HepG2 (cell line): ENCODE data around the gene IGBP1. TPM values are rescaled to one million over a fixed set of nuclear protein-coding genes. Genes with fewer than 3 reads are reported as not detected.

Source experiments
- ATAC-seq: fragments of 200-7000 bp; cut with Tn5 transposase; 3 replicates; pipeline ENCODE4 v1.9.1; 2020; ENCODE audit warnings: mild to moderate bottlenecking, moderate library complexity
- BruUV-seq: library from RNA; stranded (reverse); fragments of 400-500 nt; replicated peaks from 2 replicates; lab custom pipeline; 2021; lab: Mats Ljungman, UMichigan
- CTCF ChIA-PET: fragments of 300-600 bp; formaldehyde crosslinking; extraction: SDS; loops from one replicate; lab custom pipeline; 2021; ENCODE audit warnings: low total read pairs, inconsistent platforms, low intra/inter-chr PET ratio; lab: Yijun Ruan, JAX
- POLR2A ChIA-PET: fragments of 350-600 bp; sonication (Branson Sonifier 250); formaldehyde crosslinking; loops from one replicate; lab custom pipeline; 2020; ENCODE audit warnings: antibody characterized with exemption, inconsistent platforms; lab: Yijun Ruan, JAX
- DNase-seq: peaks from one replicate; pipeline ENCODE4 v3.0.0-alpha.2; 2015; ENCODE audit warnings: low spot score
- FAIRE-seq: peaks from 3 replicates; lab custom pipeline; 2011; peaks lifted over from hg19 to GRCh38; lab: Jason Lieb, UNC
- H2AFZ ChIP-seq: one replicate; pipeline ENCODE4 v1.6.1; 2011; ENCODE audit warnings: low read length, inconsistent platforms
- H3K27ac ChIP-seq: fragments of 300-600 bp; 3 replicates; pipeline ENCODE4 v1.8.0; 2011; ENCODE audit warnings: mixed run types, mild to moderate bottlenecking, mixed read lengths, low read length, inconsistent platforms; ENCODE audit not compliant: insufficient read depth; ENCODE audit errors: extremely low read length
- H3K27me3 ChIP-seq, 2 experiments: fragments of 200-600 bp in 1 of 2; 2 replicates in 1 of 2; 3 replicates in 1 of 2; pipeline versions ENCODE4 v1.6.0 to v1.8.0; 2011; ENCODE audit warnings: low read length in 2 of 2, mild to moderate bottlenecking in 2 of 2, moderate library complexity in 2 of 2, inconsistent platforms in 1 of 2; ENCODE audit not compliant: insufficient read depth in 2 of 2, control insufficient read depth in 1 of 2
- H3K36me3 ChIP-seq, 2 experiments: fragments of 200-600 bp in 1 of 2; replicated peaks in 1 of 2; 2 replicates in 1 of 2; 3 replicates in 1 of 2; pipeline versions ENCODE4 v1.5.1 to v1.8.0; 2011; ENCODE audit warnings: low read length in 2 of 2, inconsistent platforms in 1 of 2; ENCODE audit not compliant: insufficient read depth in 2 of 2, control insufficient read depth in 1 of 2
- H3K4me1 ChIP-seq: 2 replicates; pipeline ENCODE4 v1.5.1; 2012; ENCODE audit warnings: low read length, inconsistent platforms; ENCODE audit not compliant: insufficient read depth
- H3K4me2 ChIP-seq: 2 replicates; pipeline ENCODE4 v1.6.0; 2011; ENCODE audit warnings: low read depth, low read length, inconsistent platforms
- H3K4me3 ChIP-seq, 3 experiments: fragments of 200-600 bp in 1 of 3; sonication (generic), shearing (Covaris generic) in 1 of 3; replicated peaks in 1 of 3; 2 replicates each; pipeline ENCODE4 v1.5.1; 2011 to 2016; ENCODE audit warnings: low read length in 3 of 3, inconsistent platforms in 2 of 3, low read depth in 2 of 3, mild to moderate bottlenecking in 2 of 3, control low read depth in 1 of 3, mixed read lengths in 1 of 3; ENCODE audit not compliant: insufficient read depth in 1 of 3
- H3K79me2 ChIP-seq: one replicate; pipeline ENCODE4 v1.6.1; 2011; ENCODE audit warnings: low read length, inconsistent platforms; ENCODE audit not compliant: insufficient read depth
- H3K9ac ChIP-seq: 2 replicates; pipeline ENCODE4 v1.6.0; 2011; ENCODE audit warnings: mild to moderate bottlenecking, low read depth, low read length, inconsistent platforms; ENCODE audit not compliant: insufficient read depth
- H3K9me3 ChIP-seq: 2 replicates; pipeline ENCODE4 v1.5.1; 2012; ENCODE audit warnings: mild to moderate bottlenecking, low read length
- H4K20me1 ChIP-seq: 2 replicates; pipeline ENCODE4 v1.6.0; 2011; ENCODE audit warnings: inconsistent platforms, mild to moderate bottlenecking, low read length, moderate library complexity; ENCODE audit not compliant: insufficient read depth
- ARID4A ChIP-seq: sonication (generic); formaldehyde crosslinking; IDR thresholded peaks from 2 replicates; pipeline ENCODE4 v1.5.0; 2020; ENCODE audit warnings: mild to moderate bottlenecking, missing genetic modification reagents, borderline replicate concordance
- EHMT2 ChIP-seq: fragments of 200-600 bp; sonication (generic); IDR thresholded peaks from 2 replicates; pipeline ENCODE4 v1.7.0; 2017; ENCODE audit warnings: antibody characterized with exemption, low read depth, low read length, borderline replicate concordance
- HHEX ChIP-seq: IDR thresholded peaks from 2 replicates; pipeline ENCODE4 v1.6.1; 2016; ENCODE audit warnings: control low read depth
- KAT8 ChIP-seq: IDR thresholded peaks from 2 replicates; pipeline ENCODE4 v1.6.1; 2016; ENCODE audit warnings: missing genetic modification reagents, missing compliant biosample characterization
- RFX3 ChIP-seq: IDR thresholded peaks from 2 replicates; pipeline ENCODE4 v1.6.1; 2016; ENCODE audit warnings: missing biosample characterization, missing genetic modification reagents
- ZFP37 ChIP-seq: sonication (generic); formaldehyde crosslinking; IDR thresholded peaks from 2 replicates; pipeline ENCODE4 v1.4.0; 2020; ENCODE audit warnings: missing genetic modification reagents, borderline replicate concordance
- ZNF616 ChIP-seq: sonication (generic); formaldehyde crosslinking; IDR thresholded peaks from 2 replicates; pipeline ENCODE4 v1.5.0; 2020; ENCODE audit warnings: low read depth, mild to moderate bottlenecking, missing genetic modification reagents
- ZSCAN22 ChIP-seq: sonication (generic); formaldehyde crosslinking; IDR thresholded peaks from 2 replicates; pipeline ENCODE4 v1.4.0; 2020; ENCODE audit warnings: mild to moderate bottlenecking, missing genetic modification reagents
- WGBS: methylation state at CpG from one replicate; pipeline ENCODE4 v1.1.6; 2017; ENCODE audit warnings: low lambda C conversion rate; 5-methylcytosine and 5-hydroxymethylcytosine counted together
- in situ Hi-C: cut with HindIII; loops from 2 replicates; pipeline ENCODE4 v1.10.0; 2017; ENCODE audit warnings: low pct_unique_long_range_greater_than_20kb; ENCODE audit not compliant: extremely low pct_ligation_motif_present
- intact Hi-C: fragments of 100-400 bp; cut with micrococcal nuclease; formaldehyde crosslinking; loops from one replicate; pipeline ENCODE4 v1.10.0; 2022; ENCODE audit not compliant: unreplicated experiment
- polyA plus RNA-seq, 8 experiments: library from polyadenylated mRNA; depleted of rRNA in 3 of 8; stranded (reverse) in 7 of 8; unstranded in 1 of 8; fragments of >200 nt; fragmentation: Illumina TruSeq in 4 of 8; extraction: Trizol in 4 of 8; gene quantifications; 2 replicates each; pipeline versions ENCODE4 v1.2.1 to v1.2.3, GENCODE V29; 2011 to 2016; ENCODE audit warnings: low read depth in 4 of 8, missing spikeins in 1 of 8, mixed read lengths in 1 of 8; ENCODE audit not compliant: insufficient read depth in 1 of 8
- total RNA-seq, 5 experiments: library from RNA; depleted of rRNA; stranded (reverse); fragments of >200 nt; fragmentation: Illumina TruSeq; extraction: Trizol; gene quantifications; 2 replicates each; pipeline ENCODE4 v1.2.3, GENCODE V29; 2016; ENCODE audit warnings: low read depth in 1 of 5
- TF ChIP-seq, protein P1 (sequence below): sonication (generic); formaldehyde crosslinking; IDR thresholded peaks from 2 replicates; pipeline ENCODE4 v1.9.0; 2022; ENCODE audit warnings: missing genetic modification reagents, mild to moderate bottlenecking, borderline replicate concordance
- TF ChIP-seq, protein P2 (sequence below): sonication (generic); formaldehyde crosslinking; IDR thresholded peaks from 2 replicates; pipeline ENCODE4 v1.4.0; 2020; ENCODE audit warnings: missing genetic modification reagents
- TF ChIP-seq, protein P3 (sequence below), 2 experiments: sonication (generic) in 1 of 2; formaldehyde crosslinking in 1 of 2; IDR thresholded peaks; 2 replicates each; pipeline versions ENCODE4 v1.5.1 to v1.6.1; 2011 to 2020; ENCODE audit warnings: borderline replicate concordance in 1 of 2, low read depth in 1 of 2, low read length in 1 of 2, mild to moderate bottlenecking in 1 of 2, missing genetic modification reagents in 1 of 2, moderate library complexity in 1 of 2

IGBP1 gene
- total and polyA plus RNA-seq, 2 of the 13 experiments (the other 11 are each of a cell fraction or from before 2014, with no cell fraction given), result 59.3 to 103 TPM

- TF ChIP-seq, protein P1, sequence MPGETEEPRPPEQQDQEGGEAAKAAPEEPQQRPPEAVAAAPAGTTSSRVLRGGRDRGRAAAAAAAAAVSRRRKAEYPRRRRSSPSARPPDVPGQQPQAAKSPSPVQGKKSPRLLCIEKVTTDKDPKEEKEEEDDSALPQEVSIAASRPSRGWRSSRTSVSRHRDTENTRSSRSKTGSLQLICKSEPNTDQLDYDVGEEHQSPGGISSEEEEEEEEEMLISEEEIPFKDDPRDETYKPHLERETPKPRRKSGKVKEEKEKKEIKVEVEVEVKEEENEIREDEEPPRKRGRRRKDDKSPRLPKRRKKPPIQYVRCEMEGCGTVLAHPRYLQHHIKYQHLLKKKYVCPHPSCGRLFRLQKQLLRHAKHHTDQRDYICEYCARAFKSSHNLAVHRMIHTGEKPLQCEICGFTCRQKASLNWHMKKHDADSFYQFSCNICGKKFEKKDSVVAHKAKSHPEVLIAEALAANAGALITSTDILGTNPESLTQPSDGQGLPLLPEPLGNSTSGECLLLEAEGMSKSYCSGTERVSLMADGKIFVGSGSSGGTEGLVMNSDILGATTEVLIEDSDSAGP (CRISPR knock-in tag), result no peak
- no peak for TF ChIP-seq ZFP37 (CRISPR knock-in tag)
- TF ChIP-seq ZSCAN22 (CRISPR knock-in tag), result no peak
Measured at GRCh38 chrX:70088751-70089150, 44.5 kb upstream of the IGBP1 start (continued).

GRCh38 chrX:70089604-70090297 is 43.5 kb upstream of the IGBP1 start:
- Histone ChIP-seq H3K79me2 (no peaks in the 10 kb centered on the region), H2AFZ (no peak overlapping the region), H4K20me1 (no peaks in the 10 kb centered on the region), H3K36me3 (no peaks in the 10 kb centered on the region), H3K9ac (no peak overlapping the region), H3K4me3 (no peak overlapping the region), H3K27ac (no peak overlapping the region), H3K9me3 (no peaks in the 10 kb centered on the region), H3K4me2 (no peak overlapping the region), H3K27me3 (no peaks in the 10 kb centered on the region), H3K4me1 (no peaks in the 10 kb centered on the region)
- intact Hi-C loops (no loop called here), in situ Hi-C loops (loop anchor here (5.0 to 10.0 kb wide), 2 partner anchors 55 to 602 kb away; no protein-coding TSS in a partner anchor)
- DNase-seq (no peak), ATAC-seq (no peak), FAIRE-seq (no peak)
- POLR2A ChIA-PET, result no interaction called here
- no CpG with 5 or more reads among the region's 1 CpG for WGBS
- no TSS peak for BruUV-seq
- CTCF ChIA-PET, result no interaction called here
- TF ChIP-seq EHMT2 (no peak), ARID4A (CRISPR knock-in tag) (no peak), KAT8 (CRISPR knock-in tag) (no peak), HHEX (CRISPR knock-in tag) (no peak), ZNF616 (CRISPR knock-in tag) (no peak), RFX3 (CRISPR knock-in tag) (no peak)
- TF ChIP-seq, protein P2, sequence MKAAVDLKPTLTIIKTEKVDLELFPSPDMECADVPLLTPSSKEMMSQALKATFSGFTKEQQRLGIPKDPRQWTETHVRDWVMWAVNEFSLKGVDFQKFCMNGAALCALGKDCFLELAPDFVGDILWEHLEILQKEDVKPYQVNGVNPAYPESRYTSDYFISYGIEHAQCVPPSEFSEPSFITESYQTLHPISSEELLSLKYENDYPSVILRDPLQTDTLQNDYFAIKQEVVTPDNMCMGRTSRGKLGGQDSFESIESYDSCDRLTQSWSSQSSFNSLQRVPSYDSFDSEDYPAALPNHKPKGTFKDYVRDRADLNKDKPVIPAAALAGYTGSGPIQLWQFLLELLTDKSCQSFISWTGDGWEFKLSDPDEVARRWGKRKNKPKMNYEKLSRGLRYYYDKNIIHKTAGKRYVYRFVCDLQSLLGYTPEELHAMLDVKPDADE (CRISPR knock-in tag), result no peak
- TF ChIP-seq, protein P3, sequence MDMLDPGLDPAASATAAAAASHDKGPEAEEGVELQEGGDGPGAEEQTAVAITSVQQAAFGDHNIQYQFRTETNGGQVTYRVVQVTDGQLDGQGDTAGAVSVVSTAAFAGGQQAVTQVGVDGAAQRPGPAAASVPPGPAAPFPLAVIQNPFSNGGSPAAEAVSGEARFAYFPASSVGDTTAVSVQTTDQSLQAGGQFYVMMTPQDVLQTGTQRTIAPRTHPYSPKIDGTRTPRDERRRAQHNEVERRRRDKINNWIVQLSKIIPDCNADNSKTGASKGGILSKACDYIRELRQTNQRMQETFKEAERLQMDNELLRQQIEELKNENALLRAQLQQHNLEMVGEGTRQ (IDR thresholded peaks at IDR 0.05; ENCODE audit: low read depth, low read length), result no peak
- TF ChIP-seq, protein P3 (CRISPR knock-in tag; IDR thresholded peaks at IDR 0.05; ENCODE audit: borderline replicate concordance), result no peak
